CD4-positive, CD25-positive, alpha-beta regulatory T cell (primary cell): ENCODE measurements around the gene CAST. TPM values are rescaled to one million over a fixed set of nuclear protein-coding genes. Genes with fewer than 3 reads are reported as not detected.

Source experiments
- ATAC-seq, 2 donors: fragments of 150-1000 bp; cut with Tn5 transposase; one replicate each; pipeline ENCODE4 v1.10.0; 2021; ENCODE audit warnings: low read depth in 2 of 2, moderate number of reproducible peaks in 2 of 2, moderate library complexity in 1 of 2
- DNase-seq, 3 donors: peaks; one replicate each; pipeline versions ENCODE4 v3.0.0 to v3.0.0-alpha.2; 2012 to 2022; ENCODE audit warnings: mixed read lengths in 1 of 3
- H3K27ac ChIP-seq: one replicate; pipeline ENCODE4 v1.7.0; 2013; ENCODE audit warnings: mild to moderate bottlenecking, low read length; ENCODE audit not compliant: insufficient read depth, poor library complexity, severe bottlenecking
- H3K27me3 ChIP-seq: one replicate; pipeline ENCODE4 v1.7.0; 2013; ENCODE audit warnings: low read length; ENCODE audit not compliant: control insufficient read depth, insufficient read depth
- H3K36me3 ChIP-seq: one replicate; pipeline ENCODE4 v1.7.0; 2013; ENCODE audit warnings: mild to moderate bottlenecking, low read length, moderate library complexity; ENCODE audit not compliant: control insufficient read depth, insufficient read depth
- H3K4me1 ChIP-seq: 2 replicates; pipeline ENCODE4 v1.7.0; 2013; ENCODE audit warnings: mild to moderate bottlenecking, low read length; ENCODE audit not compliant: insufficient read depth, control insufficient read depth, poor library complexity, severe bottlenecking
- H3K4me3 ChIP-seq: one replicate; pipeline ENCODE4 v1.7.0; 2013; ENCODE audit warnings: low read depth, mild to moderate bottlenecking, low read length, moderate library complexity
- H3K9me3 ChIP-seq, 2 experiments: 1 replicate in 1 of 2; 2 replicates in 1 of 2; pipeline ENCODE4 v1.7.0; 2013; ENCODE audit warnings: low read length in 2 of 2, mild to moderate bottlenecking in 1 of 2, moderate library complexity in 1 of 2; ENCODE audit not compliant: control insufficient read depth in 2 of 2
- H3K27ac Mint-ChIP-seq, 3 donors: one replicate each; pipeline ENCODE4 v1.8.0; 2020 to 2022; ENCODE audit warnings: mild to moderate bottlenecking in 3 of 3, mixed read lengths in 3 of 3, moderate library complexity in 2 of 3
- H3K27me3 Mint-ChIP-seq: one replicate; pipeline ENCODE4 v1.8.0; 2022; ENCODE audit warnings: mild to moderate bottlenecking, mixed read lengths
- H3K36me3 Mint-ChIP-seq: one replicate; pipeline ENCODE4 v1.8.0; 2020; ENCODE audit warnings: mixed read lengths
- H3K4me1 Mint-ChIP-seq, 4 donors: one replicate each; pipeline ENCODE4 v1.8.0; 2020 to 2022; ENCODE audit warnings: mixed read lengths in 4 of 4, mild to moderate bottlenecking in 1 of 4
- H3K4me3 Mint-ChIP-seq, 4 donors: one replicate each; pipeline ENCODE4 v1.8.0; 2020 to 2022; ENCODE audit warnings: mild to moderate bottlenecking in 4 of 4, mixed read lengths in 4 of 4, moderate library complexity in 3 of 4
- H3K9me3 Mint-ChIP-seq, 7 donors: one replicate each; pipeline ENCODE4 v1.8.0; 2020 to 2022; ENCODE audit warnings: mixed read lengths in 7 of 7, mild to moderate bottlenecking in 3 of 7, moderate library complexity in 2 of 7
- polyA plus RNA-seq, 4 donors: library from polyadenylated mRNA; unstranded; fragments of 300-500 nt; fragmentation: Illumina TruSeq; gene quantifications; one replicate each; pipeline ENCODE4 v1.2.3, GENCODE V29; 2021
- total RNA-seq: library from RNA; stranded (reverse); gene quantifications from one replicate; pipeline ENCODE4 v1.2.3, GENCODE V29; 2022

CAST gene
- total and polyA plus RNA-seq, 5 donors from 2014 or later, result 37.8 to 374 (median 48.2) TPM

GRCh38 chr5:96816991-96817390 lies 154.8 kb downstream of the CAST start:
- H3K36me3 ChIP-seq, result no peaks in the 10 kb centered on the region
- H3K4me3 ChIP-seq, result peak overlapping the region; percentile 90
- H3K27me3 Mint-ChIP-seq, result no peaks in the 10 kb centered on the region
- H3K27ac ChIP-seq, result peak overlapping the region; percentile 75
- H3K4me1 Mint-ChIP-seq, result peaks cover 33 to 76% (median 36%) of the 10 kb centered on the region in 4 donors
- peak in 1 of 3 donors; percentile 47 for DNase-seq
- peaks cover 38% of the 10 kb centered on the region for H3K4me1 ChIP-seq
- peak; percentile 5 to 24 for ATAC-seq
- no peaks in the 10 kb centered on the region for H3K9me3 ChIP-seq
- no peaks in the 10 kb centered on the region for H3K27me3 ChIP-seq
- peak overlapping the region; percentile 78 to 90 (median 80) for H3K4me3 Mint-ChIP-seq
- no peaks in the 10 kb centered on the region for H3K9me3 Mint-ChIP-seq
- no peaks in the 10 kb centered on the region for H3K36me3 Mint-ChIP-seq
- peak overlapping the region; percentile 97 to 99 (median 98) for H3K27ac Mint-ChIP-seq

- H3K4me3 Mint-ChIP-seq, result peak overlapping the region; percentile 78 to 90 (median 80)
- no peaks in the 10 kb centered on the region for H3K36me3 ChIP-seq
- no peak for DNase-seq
- H3K36me3 Mint-ChIP-seq, result no peaks in the 10 kb centered on the region
- no peaks in the 10 kb centered on the region for H3K27me3 ChIP-seq
- H3K4me1 Mint-ChIP-seq, result peaks cover 33 to 73% (median 37%) of the 10 kb centered on the region in 4 donors
- peak overlapping the region; percentile 97 to 99 (median 98) for H3K27ac Mint-ChIP-seq
- H3K27me3 Mint-ChIP-seq, result no peaks in the 10 kb centered on the region
- peak overlapping the region; percentile 75 for H3K27ac ChIP-seq
- ATAC-seq, result no peak
- H3K9me3 Mint-ChIP-seq, result no peaks in the 10 kb centered on the region
- H3K4me1 ChIP-seq, result peaks cover 38% of the 10 kb centered on the region
- no peaks in the 10 kb centered on the region for H3K9me3 ChIP-seq
- peak overlapping the region; percentile 90 for H3K4me3 ChIP-seq
These were observed 155.3 kb downstream of the CAST start for GRCh38 chr5:96817506-96817905.

GRCh38 chr5:96818125-96818788 lies 156.1 kb downstream of the CAST start:
- H3K4me1 ChIP-seq, result peaks cover 38% of the 10 kb centered on the region
- H3K27ac Mint-ChIP-seq, result peak overlapping the region in 2 of 3 donors; percentile 37 to 99
- peaks cover 26 to 73% (median 37%) of the 10 kb centered on the region in 4 donors for H3K4me1 Mint-ChIP-seq
- peak overlapping the region; percentile 75 for H3K27ac ChIP-seq
- H3K36me3 ChIP-seq, result no peaks in the 10 kb centered on the region
- no peak for DNase-seq
- H3K36me3 Mint-ChIP-seq, result no peaks in the 10 kb centered on the region
- H3K4me3 Mint-ChIP-seq, result peak overlapping the region in 2 of 4 donors; percentile 42 to 58
- no peak for ATAC-seq
- H3K9me3 Mint-ChIP-seq, result no peaks in the 10 kb centered on the region
- no peaks in the 10 kb centered on the region for H3K27me3 ChIP-seq
- H3K4me3 ChIP-seq, result no peak overlapping the region
- no peaks in the 10 kb centered on the region for H3K27me3 Mint-ChIP-seq
- H3K9me3 ChIP-seq, result no peaks in the 10 kb centered on the region

- Mint-ChIP-seq H3K4me3 (no peak overlapping the region), H3K4me1 (peaks cover 19 to 69% (median 33%) of the 10 kb centered on the region in 4 donors), H3K27ac (peak overlapping the region in 1 of 3 donors; percentile 60), H3K36me3 (no peaks in the 10 kb centered on the region), H3K27me3 (no peaks in the 10 kb centered on the region), H3K9me3 (no peaks in the 10 kb centered on the region)
- H3K36me3 ChIP-seq, result no peaks in the 10 kb centered on the region
- peaks cover 36% of the 10 kb centered on the region for H3K4me1 ChIP-seq
- no peak overlapping the region for H3K27ac ChIP-seq
- H3K27me3 ChIP-seq, result no peaks in the 10 kb centered on the region
- H3K9me3 ChIP-seq, result no peaks in the 10 kb centered on the region
- no peak overlapping the region for H3K4me3 ChIP-seq
- no peak for DNase-seq
- no peak for ATAC-seq
These were observed 157.6 kb downstream of the CAST start for GRCh38 chr5:96819806-96820205.

GRCh38 chr5:96821260-96821916 lies 159.2 kb downstream of the CAST start:
- no peak for ATAC-seq
- no peak for DNase-seq
- H3K36me3 Mint-ChIP-seq, result no peaks in the 10 kb centered on the region
- H3K4me3 ChIP-seq, result no peak overlapping the region
- no peaks in the 10 kb centered on the region for H3K9me3 Mint-ChIP-seq
- H3K27ac Mint-ChIP-seq, result peak overlapping the region in 1 of 3 donors; percentile 36
- no peaks in the 10 kb centered on the region for H3K9me3 ChIP-seq
- peaks cover 3% of the 10 kb centered on the region for H3K27me3 ChIP-seq
- H3K36me3 ChIP-seq, result no peaks in the 10 kb centered on the region
- H3K4me3 Mint-ChIP-seq, result no peak overlapping the region
- no peak overlapping the region for H3K27ac ChIP-seq
- peaks cover 13 to 53% (median 25%) of the 10 kb centered on the region in 4 donors for H3K4me1 Mint-ChIP-seq
- H3K27me3 Mint-ChIP-seq, result peaks cover 9% of the 10 kb centered on the region
- peaks cover 22% of the 10 kb centered on the region for H3K4me1 ChIP-seq

GRCh38 chr5:96822686-96823459 lies 160.7 kb downstream of the CAST start:
- Mint-ChIP-seq H3K4me3 (no peak overlapping the region), H3K9me3 (no peaks in the 10 kb centered on the region), H3K27me3 (peaks cover 16% of the 10 kb centered on the region), H3K27ac (peak overlapping the region in 2 of 3 donors; percentile 83 to 89), H3K36me3 (no peaks in the 10 kb centered on the region), H3K4me1 (peaks cover under 1 to 39% (median 16%) of the 10 kb centered on the region in 4 donors)
- DNase-seq (peak in 2 of 3 donors; percentile 28 to 39), ATAC-seq (peak; percentile 67 to 70)
- H3K27ac ChIP-seq, result no peak overlapping the region
- H3K36me3 ChIP-seq, result no peaks in the 10 kb centered on the region
- H3K27me3 ChIP-seq, result peaks cover 3% of the 10 kb centered on the region
- H3K4me1 ChIP-seq, result peaks cover 7% of the 10 kb centered on the region
- no peak overlapping the region for H3K4me3 ChIP-seq
- H3K9me3 ChIP-seq, result no peaks in the 10 kb centered on the region

GRCh38 chr5:96823900-96824380 lies 161.8 kb downstream of the CAST start:
- Mint-ChIP-seq H3K9me3 (no peaks in the 10 kb centered on the region), H3K36me3 (no peaks in the 10 kb centered on the region), H3K27me3 (peaks cover 16% of the 10 kb centered on the region), H3K27ac (peak overlapping the region; percentile 23 to 64 (median 45)), H3K4me3 (peak overlapping the region in 1 of 4 donors; percentile 37), H3K4me1 (peaks cover 0 to 31% (median 9%) of the 10 kb centered on the region in 4 donors)
- ATAC-seq (peak; percentile 63 to 64), DNase-seq (no peak)
- Histone ChIP-seq H3K9me3 (no peaks in the 10 kb centered on the region), H3K36me3 (no peaks in the 10 kb centered on the region), H3K27ac (no peak overlapping the region), H3K27me3 (peaks cover 3% of the 10 kb centered on the region), H3K4me1 (no peaks in the 10 kb centered on the region), H3K4me3 (no peak overlapping the region)
